Karpas-422 (cell line): Measurements from ENCODE around the gene NCLN. TPM values are rescaled to one million over a fixed set of nuclear protein-coding genes. Genes with fewer than 3 reads are reported as not detected.
A peak's percentile ranks its signal among the peaks of the same experiment; 100 is the strongest.
"Not testable (repeated sequence)": the region's sequence is repeated elsewhere in the genome, so short reads cannot be mapped to it uniquely, and the experiment has no call there.

Source experiments
- DNase-seq: peaks from one replicate; pipeline ENCODE4 v3.0.0-alpha.2; 2015
- H2AFZ ChIP-seq: fragments of 200-600 bp; sonication (generic); 2 replicates; pipeline ENCODE4 v1.6.1; 2014; ENCODE audit warnings: antibody characterized with exemption, low read length, mixed read lengths
- H3K27ac ChIP-seq: fragments of 200-600 bp; sonication (generic); 2 replicates; pipeline ENCODE4 v1.5.1; 2014; ENCODE audit warnings: mild to moderate bottlenecking, low read length, moderate library complexity
- H3K27me3 ChIP-seq: fragments of 200-600 bp; sonication (generic); 2 replicates; pipeline ENCODE4 v1.6.1; 2014; ENCODE audit warnings: low read length, mixed read lengths
- H3K36me3 ChIP-seq: fragments of 200-600 bp; sonication (generic); 2 replicates; pipeline ENCODE4 v1.6.1; 2014; ENCODE audit warnings: low read length, mixed read lengths; ENCODE audit not compliant: insufficient read depth
- H3K4me1 ChIP-seq: fragments of 200-600 bp; sonication (generic); 2 replicates; pipeline ENCODE4 v1.6.1; 2014; ENCODE audit warnings: mild to moderate bottlenecking, low read length, mixed read lengths
- H3K4me2 ChIP-seq: fragments of 200-600 bp; sonication (generic); 2 replicates; pipeline ENCODE4 v1.6.1; 2014; ENCODE audit warnings: low read length, low read depth, mild to moderate bottlenecking; ENCODE audit not compliant: poor library complexity, severe bottlenecking
- H3K4me3 ChIP-seq: fragments of 200-600 bp; sonication (generic); 2 replicates; pipeline ENCODE4 v1.5.1; 2014; ENCODE audit warnings: mild to moderate bottlenecking, antibody characterized with exemption, low read length, mixed read lengths
- H3K79me2 ChIP-seq: fragments of 200-600 bp; sonication (generic); 2 replicates; pipeline ENCODE4 v1.6.1; 2014; ENCODE audit warnings: mild to moderate bottlenecking, low read length, mixed read lengths
- H3K9ac ChIP-seq: fragments of 200-600 bp; sonication (generic); 2 replicates; pipeline ENCODE4 v1.6.0; 2014; ENCODE audit warnings: low read length
- H3K9me2 ChIP-seq: fragments of 200-600 bp; sonication (generic), shearing (Covaris generic); replicated peaks from 2 replicates; pipeline ENCODE4 v1.6.0; 2014; ENCODE audit warnings: mild to moderate bottlenecking, low read length, moderate library complexity; ENCODE audit not compliant: insufficient read depth
- H3K9me3 ChIP-seq: fragments of 300-700, 200-600 bp; sonication (generic); 2 replicates; pipeline ENCODE4 v1.6.1; 2014; ENCODE audit warnings: low read length, mixed read lengths
- H4K20me1 ChIP-seq: fragments of 200-600 bp; sonication (generic); 2 replicates; pipeline ENCODE4 v1.6.1; 2014; ENCODE audit warnings: mild to moderate bottlenecking, antibody characterized with exemption, low read length, low read depth; ENCODE audit not compliant: insufficient read depth
- total RNA-seq: library from RNA; depleted of rRNA; stranded (reverse); fragments of >200 nt; shearing (Covaris generic); gene quantifications from 2 replicates; pipeline ENCODE4 v1.2.3, GENCODE V29; 2014; ENCODE audit warnings: low replicate concordance

NCLN gene
- total RNA-seq, 1 experiment from 2014 or later, result 37.6 TPM

DNA sequence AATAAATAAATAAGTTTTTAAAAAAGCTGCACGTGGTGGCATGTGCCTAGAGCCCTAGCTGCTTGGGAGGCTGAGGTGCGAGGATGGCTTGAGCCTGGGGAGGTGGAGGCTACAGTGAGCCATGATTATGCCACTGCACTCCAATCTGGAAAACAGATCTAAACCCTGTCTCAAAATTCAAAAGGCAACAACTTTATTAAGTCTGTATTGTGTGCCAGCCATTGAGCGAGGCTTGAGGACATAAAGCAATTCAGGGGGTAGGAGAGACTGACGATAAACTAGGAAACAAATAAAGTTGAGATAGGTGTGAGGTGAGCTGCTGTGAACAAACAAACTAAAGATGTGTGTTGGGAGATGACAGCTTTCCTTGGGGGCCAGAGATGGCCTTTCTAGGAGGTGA is 47.4 kb downstream of the NCLN start:
- Histone ChIP-seq H3K9ac (no peak overlapping the region), H3K27me3 (no peaks in the 10 kb centered on the region), H3K9me2 (no peaks in the 10 kb centered on the region), H4K20me1 (no peaks in the 10 kb centered on the region), H3K4me1 (no peaks in the 10 kb centered on the region), H3K4me2 (no peak overlapping the region), H3K4me3 (no peak overlapping the region), H3K9me3 (no peaks in the 10 kb centered on the region), H2AFZ (no peak overlapping the region), H3K27ac (no peak overlapping the region), H3K36me3 (no peaks in the 10 kb centered on the region), H3K79me2 (no peaks in the 10 kb centered on the region)
- DNase-seq, result no peak

DNA sequence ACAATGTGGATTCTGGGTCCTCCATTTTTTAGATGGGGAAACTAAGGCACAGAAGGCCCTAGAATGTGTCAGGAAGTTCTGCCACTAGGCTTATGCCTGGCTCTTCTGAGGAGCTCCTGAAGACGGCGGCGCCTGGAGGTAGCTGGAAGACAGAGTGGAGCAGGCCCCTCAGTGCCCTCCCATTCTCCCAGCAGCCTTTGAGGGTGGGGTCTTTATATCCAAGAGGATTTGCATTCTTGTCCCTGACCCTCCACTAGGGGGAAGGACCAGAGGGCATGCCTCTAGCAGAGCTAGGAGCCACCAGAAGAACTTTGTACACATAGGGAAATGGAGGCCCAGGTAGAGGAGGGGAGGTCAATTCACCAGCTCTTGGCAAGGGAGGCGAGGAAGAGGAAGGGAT is 48.1 kb downstream of the NCLN start:
- no peak for DNase-seq
- Histone ChIP-seq H3K27ac (no peak overlapping the region), H3K9me2 (no peaks in the 10 kb centered on the region), H3K4me3 (no peak overlapping the region), H3K4me1 (no peaks in the 10 kb centered on the region), H4K20me1 (no peaks in the 10 kb centered on the region), H3K9me3 (no peaks in the 10 kb centered on the region), H3K9ac (no peak overlapping the region), H2AFZ (no peak overlapping the region), H3K79me2 (no peaks in the 10 kb centered on the region), H3K4me2 (no peak overlapping the region), H3K27me3 (no peaks in the 10 kb centered on the region), H3K36me3 (no peaks in the 10 kb centered on the region)

DNA sequence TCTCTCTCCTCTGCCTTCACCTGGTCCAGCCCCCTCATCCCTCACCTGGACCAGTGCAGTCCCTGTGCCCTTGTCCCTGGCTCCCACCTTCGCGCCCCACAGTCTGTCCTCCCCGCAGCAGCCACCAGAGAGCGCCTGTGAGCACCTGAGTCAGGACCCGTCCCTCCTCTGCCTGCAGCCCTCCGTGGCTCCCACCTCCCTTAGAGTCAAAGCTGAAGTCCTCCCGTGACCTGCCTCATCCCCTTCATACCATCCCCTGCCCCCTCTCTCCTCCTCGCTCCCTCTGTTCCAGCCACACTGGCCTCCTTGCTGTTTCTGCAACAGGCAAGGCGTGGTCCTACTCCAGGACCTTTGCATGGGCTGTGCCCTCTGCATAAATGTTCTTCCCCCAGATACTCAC is 49.1 kb downstream of the NCLN start:
- Histone ChIP-seq H3K79me2 (no peaks in the 10 kb centered on the region), H4K20me1 (no peaks in the 10 kb centered on the region), H3K4me1 (no peaks in the 10 kb centered on the region)

DNA sequence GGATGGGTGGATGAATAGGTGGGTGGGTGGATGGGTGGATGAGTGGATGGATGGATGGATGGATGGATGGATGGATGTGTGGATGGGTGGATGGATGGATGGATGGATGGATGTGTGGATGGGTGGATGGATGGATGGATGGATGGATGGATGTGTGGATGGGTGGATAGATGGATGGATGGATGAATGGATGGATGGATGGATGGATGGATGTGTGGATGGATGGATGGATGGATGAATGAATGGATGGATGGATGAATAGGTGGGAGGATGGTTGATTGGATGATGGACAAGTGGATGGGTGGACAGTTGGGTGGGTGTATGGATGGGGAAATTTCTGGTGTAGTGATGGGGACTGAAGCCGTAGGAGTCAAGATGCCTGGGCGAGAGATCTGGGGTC is 49.9 kb downstream of the NCLN start:
- H2AFZ ChIP-seq, H3K27ac ChIP-seq, H3K4me2 ChIP-seq, H3K4me3 ChIP-seq, H3K9me3 ChIP-seq, DNase-seq, H3K79me2 ChIP-seq, H3K9me2 ChIP-seq, H3K4me1 ChIP-seq, H4K20me1 ChIP-seq, H3K9ac ChIP-seq, H3K36me3 ChIP-seq, H3K27me3 ChIP-seq: not testable (repeated sequence)

More for the DNA sequence above, 49.1 kb downstream of the NCLN start:
- Histone ChIP-seq H3K4me2 (no peak overlapping the region), H3K9ac (no peak overlapping the region), H3K27ac (no peak overlapping the region), H3K27me3 (no peaks in the 10 kb centered on the region), H3K9me3 (no peaks in the 10 kb centered on the region), H3K36me3 (no peaks in the 10 kb centered on the region), H2AFZ (no peak overlapping the region), H3K4me3 (no peak overlapping the region), H3K9me2 (no peaks in the 10 kb centered on the region)
- peak; percentile 66 for DNase-seq

DNA sequence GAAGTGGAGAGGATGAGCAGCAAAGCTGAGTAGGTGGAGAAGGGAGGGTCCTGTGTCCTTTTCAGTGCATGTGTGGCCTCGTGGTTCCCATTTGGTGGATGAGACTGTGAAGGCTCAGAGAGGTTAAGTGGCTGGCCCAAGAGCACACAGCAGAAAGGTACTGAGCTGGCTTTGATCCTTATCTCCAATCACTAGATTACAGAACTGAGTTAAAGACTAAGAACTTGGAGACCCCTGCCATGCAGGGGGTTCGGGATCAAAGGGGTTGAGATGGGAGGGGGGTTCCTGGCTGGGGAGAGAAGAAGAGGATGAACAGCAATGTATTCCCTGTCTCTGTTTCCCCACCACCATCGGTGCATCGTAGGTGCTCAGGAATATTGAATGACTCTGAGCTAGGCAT is 50.5 kb downstream of the NCLN start:
- no peak for DNase-seq

DNA sequence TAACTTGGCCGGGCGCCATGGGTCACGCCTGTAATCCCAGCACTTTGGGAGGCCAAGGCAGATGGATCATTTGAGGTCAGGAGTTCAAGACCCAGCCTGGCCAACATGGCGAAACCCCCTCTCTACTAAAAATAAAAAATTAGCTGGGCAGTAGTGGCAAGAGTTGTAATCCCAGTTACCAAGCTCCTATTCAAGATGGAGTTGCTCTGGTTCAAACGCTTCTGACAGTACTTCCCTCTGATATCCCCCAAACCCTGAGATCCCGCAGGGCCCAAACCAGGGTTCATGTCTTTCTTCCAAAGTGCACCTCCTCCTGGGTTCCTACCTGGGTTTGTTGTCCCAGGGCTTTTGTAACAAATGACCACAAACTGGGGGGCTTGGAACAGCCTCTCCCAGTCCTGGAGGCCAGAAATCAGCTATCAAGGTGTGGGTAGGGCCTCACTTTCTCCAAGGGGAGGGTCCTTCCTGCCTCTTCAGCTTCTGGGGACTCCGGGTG is 52.4 kb downstream of the NCLN start:
- H3K79me2 ChIP-seq, result no peaks in the 10 kb centered on the region
- H4K20me1 ChIP-seq, result no peaks in the 10 kb centered on the region
- no peaks in the 10 kb centered on the region for H3K36me3 ChIP-seq
- no peak overlapping the region for H3K9ac ChIP-seq
- no peak overlapping the region for H3K27ac ChIP-seq
- DNase-seq, result no peak
- H3K4me2 ChIP-seq, result no peak overlapping the region
- H3K27me3 ChIP-seq, result no peaks in the 10 kb centered on the region
- H2AFZ ChIP-seq, result no peak overlapping the region
- no peaks in the 10 kb centered on the region for H3K9me2 ChIP-seq
- no peak overlapping the region for H3K4me3 ChIP-seq
- H3K9me3 ChIP-seq, result no peaks in the 10 kb centered on the region
- H3K4me1 ChIP-seq, result no peaks in the 10 kb centered on the region

More for the DNA sequence above, 50.5 kb downstream of the NCLN start:
- H3K9me2 ChIP-seq, result no peaks in the 10 kb centered on the region
- H3K27me3 ChIP-seq, result no peaks in the 10 kb centered on the region
- no peaks in the 10 kb centered on the region for H4K20me1 ChIP-seq
- H3K4me3 ChIP-seq, result no peak overlapping the region
- no peaks in the 10 kb centered on the region for H3K79me2 ChIP-seq
- no peaks in the 10 kb centered on the region for H3K4me1 ChIP-seq
- H2AFZ ChIP-seq, result no peak overlapping the region
- no peaks in the 10 kb centered on the region for H3K9me3 ChIP-seq
- H3K27ac ChIP-seq, result no peak overlapping the region
- H3K4me2 ChIP-seq, result no peak overlapping the region
- no peaks in the 10 kb centered on the region for H3K36me3 ChIP-seq
- no peak overlapping the region for H3K9ac ChIP-seq

DNA sequence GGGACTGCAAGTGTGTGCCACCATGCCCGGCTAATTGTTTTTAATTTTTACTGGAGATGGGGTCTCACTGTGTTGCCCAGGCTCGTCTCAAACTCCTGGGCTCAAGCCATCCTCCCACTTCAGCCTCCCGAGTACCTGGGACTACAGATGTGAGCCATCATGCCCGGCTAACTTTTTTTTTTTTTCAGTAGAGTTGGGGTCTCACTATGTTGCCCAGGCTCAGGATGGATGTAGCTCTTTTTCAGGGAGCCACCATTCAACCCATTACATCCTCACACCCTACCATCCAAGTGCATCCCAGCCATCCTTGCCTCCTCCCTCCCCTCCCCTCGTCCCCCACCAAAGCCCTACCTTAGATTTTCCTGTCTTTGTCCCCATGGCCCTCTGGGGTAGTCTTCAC is 53.6 kb downstream of the NCLN start:
- DNase-seq, result no peak
- Histone ChIP-seq H3K79me2 (no peaks in the 10 kb centered on the region), H4K20me1 (no peaks in the 10 kb centered on the region), H3K4me2 (no peak overlapping the region), H3K9ac (no peak overlapping the region), H3K36me3 (no peaks in the 10 kb centered on the region), H3K9me2 (no peaks in the 10 kb centered on the region), H2AFZ (no peak overlapping the region), H3K27ac (no peak overlapping the region), H3K4me1 (no peaks in the 10 kb centered on the region), H3K27me3 (no peaks in the 10 kb centered on the region), H3K4me3 (no peak overlapping the region), H3K9me3 (no peaks in the 10 kb centered on the region)

DNA sequence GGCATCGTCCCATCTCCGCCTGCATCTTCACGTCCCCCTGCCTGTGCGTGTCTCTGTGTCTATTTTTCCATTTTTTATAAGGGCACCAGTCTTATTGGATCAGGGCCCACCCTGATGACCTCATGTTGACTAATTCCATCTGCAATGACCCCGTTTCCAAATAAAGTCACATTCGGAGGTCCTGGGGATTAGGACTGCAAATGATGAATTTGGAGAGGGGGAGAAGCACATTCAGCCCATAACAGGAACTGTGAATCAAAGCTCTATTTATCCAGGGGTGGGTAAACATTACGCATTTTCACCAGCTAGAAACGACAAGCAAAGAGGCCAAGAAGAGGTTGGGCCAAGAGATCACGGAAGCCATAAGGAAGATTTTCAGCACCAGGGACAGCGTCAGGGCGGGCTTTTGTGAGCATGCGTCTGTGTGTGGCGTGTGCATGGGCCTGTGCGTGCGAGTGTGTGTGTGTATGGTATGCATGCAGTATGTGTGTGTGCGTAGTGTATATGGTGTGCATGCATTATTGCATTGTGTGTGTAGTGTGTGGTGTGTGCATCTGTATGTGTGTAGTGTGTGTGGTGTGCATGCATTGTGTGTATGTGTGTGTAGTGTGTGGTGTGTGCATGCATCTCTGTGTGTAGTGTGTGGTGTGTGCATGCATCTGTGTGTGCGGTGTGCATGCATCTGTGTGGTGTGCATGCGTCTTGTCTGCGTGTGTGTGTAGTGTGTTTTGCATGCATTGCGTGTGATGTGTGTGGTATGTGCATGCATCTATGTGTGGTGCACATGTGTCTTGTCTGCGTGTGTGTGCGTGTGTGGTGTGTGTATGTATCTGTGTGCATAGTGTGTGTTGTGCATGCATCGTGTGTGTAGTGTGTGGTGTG is 58.3 kb downstream of the NCLN start:
- no peak overlapping the region for H2AFZ ChIP-seq
- H3K36me3 ChIP-seq, result no peaks in the 10 kb centered on the region
- H3K27ac ChIP-seq, result no peak overlapping the region
- H3K4me3 ChIP-seq, result no peak overlapping the region
- no peaks in the 10 kb centered on the region for H3K79me2 ChIP-seq
- no peaks in the 10 kb centered on the region for H3K27me3 ChIP-seq
- no peaks in the 10 kb centered on the region for H3K4me1 ChIP-seq
- peak; percentile 84 for DNase-seq
- no peaks in the 10 kb centered on the region for H3K9me2 ChIP-seq
- no peaks in the 10 kb centered on the region for H3K9me3 ChIP-seq
- no peak overlapping the region for H3K9ac ChIP-seq
- H3K4me2 ChIP-seq, result no peak overlapping the region
- no peaks in the 10 kb centered on the region for H4K20me1 ChIP-seq
